Heart right ventricle (tissue), 16 donors: ENCODE results near the gene ADK. TPM values are rescaled to one million over a fixed set of nuclear protein-coding genes. Genes with fewer than 3 reads are reported as not detected.

ENCODE experiments used
- ATAC-seq, 8 donors: fragments of 200-7000 bp; cut with Tn5 transposase; one replicate each; pipeline ENCODE4 v1.9.1; 2020; ENCODE audit warnings: mild to moderate bottlenecking in 8 of 8, moderate library complexity in 8 of 8, moderate number of reproducible peaks in 1 of 8
- DNase-seq, 2 donors: peaks; one replicate each; pipeline ENCODE4 v3.0.0-alpha.2; 2020
- H3K27ac ChIP-seq, 10 donors: fragments of 200-600 bp; sonication (generic) in 2 of 10; one replicate each; pipeline versions ENCODE4 v1.5.0 to v1.8.0; 2020 to 2022; ENCODE audit warnings: mild to moderate bottlenecking in 3 of 10
- H3K27me3 ChIP-seq, 7 donors: fragments of 200-600 bp; one replicate each; pipeline ENCODE4 v1.8.0; 2021 to 2022; ENCODE audit warnings: mild to moderate bottlenecking in 2 of 7
- H3K36me3 ChIP-seq, 9 donors: fragments of 200-600 bp; sonication (generic) in 1 of 9; one replicate each; pipeline versions ENCODE4 v1.5.0 to v1.8.0; 2020 to 2022; ENCODE audit warnings: mild to moderate bottlenecking in 2 of 9
- H3K4me1 ChIP-seq, 9 donors: fragments of 200-600 bp; sonication (generic) in 1 of 9; one replicate each; pipeline versions ENCODE4 v1.5.0 to v1.8.0; 2020 to 2022; ENCODE audit warnings: mild to moderate bottlenecking in 4 of 9
- H3K4me3 ChIP-seq, 10 donors: fragments of 200-600 bp; sonication (generic) in 2 of 10; one replicate each; pipeline versions ENCODE4 v1.5.0 to v1.8.0; 2020 to 2022; ENCODE audit warnings: mild to moderate bottlenecking in 7 of 10, moderate library complexity in 2 of 10
- H3K9me3 ChIP-seq, 11 donors: fragments of 200-600 bp in 10 of 11; sonication (generic) in 2 of 11; one replicate each; pipeline versions ENCODE4 v1.5.0 to v1.8.0; 2013 to 2022; ENCODE audit warnings: mild to moderate bottlenecking in 2 of 11, control low read depth in 1 of 11, moderate library complexity in 1 of 11
- WGBS, 2 donors: extraction: QIAGEN DNeasy Blood & Tissue Kit; methylation state at CpG; one replicate each; pipeline ENCODE4 v1.1.7; 2013; ENCODE audit warnings: inconsistent platforms in 1 of 2; 5-methylcytosine and 5-hydroxymethylcytosine counted together
- intact Hi-C, 10 donors: fragments of 100-400 bp; cut with DNase I; formaldehyde crosslinking; loops; one replicate each; pipeline versions ENCODE4 v1.11.1 to v1.14.2; 2022
- polyA plus RNA-seq, 2 donors: library from polyadenylated mRNA; stranded (reverse); fragments of 200-250 nt; gene quantifications; one replicate each; pipeline ENCODE4 v1.2.3, GENCODE V29; 2013
- total RNA-seq, 10 donors: library from RNA; stranded (reverse); fragmentation: NEBNext Ultra II Directional in 3 of 10; extraction: Animal tissue kit (Norgen Biotek cat#: 25700) in 3 of 10; gene quantifications; one replicate each; pipeline versions ENCODE4 v1.2.1 to v1.2.4, GENCODE V29; 2021 to 2023
- TF ChIP-seq, protein P1 (sequence below), 9 donors: fragments of 200-600 bp; sonication (generic) in 2 of 9; IDR thresholded peaks; one replicate each; pipeline versions ENCODE4 v1.5.0 to v1.8.0; 2021 to 2022; ENCODE audit warnings: antibody characterized with exemption in 9 of 9, mild to moderate bottlenecking in 5 of 9, moderate library complexity in 1 of 9
- donor health status: Arrhythmogenic right ventricular cardiomyopathy.
- donor health status: ischemic (EF 13 %, LVEDD 7.1; RV severe dilation, severe dysfunction).
- donor health status: healthy with polysubstance abuse.
- donor health status: DM: no; HTN: yes; CAD: no.
- donor health status: DM: no; HTN: no; CAD: no.
- donor health status: ischemic (EF 25% LVEDD 6.9; RV normal size, moderate dysfunction).
- donor health status: ischemic (EF 25% LVEDD 5.7; RV mildly dilated, moderate dysfunction).
- donor health status: healthy.
- donor health status: DM: yes; HTN: yes; CAD: no.
- donor health status: Ischemic cardiomyopathy.
- donor health status: ischemic (EF 35%, LVEDD 5.7; RV mildly dilated, moderate dysfunction).
- donor health status: nonischemic (EF 11% LVEDD 7.7; RV severe dilation, severe dysfunction).
- donor health status: DM: yes; HTN: yes; CAD: no.
- donor health status: PGD.
- donor health status: ischemic (EF 29% LVEDD 5.4; RV normal size, mild dysfunction).
- donor health status: nonischemic (EF 23%, LVEDD 6.1; RV moderate dilation, normal function).

The ADK gene
- total and polyA plus RNA-seq, 12 donors = 13.0 to 50.0 (median 39.1) TPM

DNA sequence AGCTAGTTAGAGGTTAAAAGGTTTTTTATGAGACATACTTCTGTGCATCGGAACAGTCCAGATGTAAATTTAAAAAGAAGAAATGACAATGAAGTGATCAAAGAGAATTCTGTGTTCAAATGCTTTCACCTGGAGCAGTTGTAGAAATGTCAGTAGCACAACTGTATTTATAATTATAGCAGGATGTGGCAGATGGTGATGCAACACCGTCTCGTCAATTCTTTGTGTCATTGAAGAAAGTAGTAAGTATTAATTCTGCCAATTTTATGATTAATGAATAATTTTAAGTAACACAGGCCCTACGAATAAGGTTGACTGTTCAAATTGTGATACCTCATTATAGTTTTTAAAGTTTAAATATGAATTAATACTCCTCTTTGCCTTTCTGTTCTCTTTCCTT is 171.1 kb downstream of the ADK start:
- H3K27me3 ChIP-seq = no peaks in the 10 kb centered on the region
- ATAC-seq = no peak
- H3K4me1 ChIP-seq = no peaks in the 10 kb centered on the region
- no peaks in the 10 kb centered on the region for H3K36me3 ChIP-seq
- intact Hi-C loops = no loop called here
- DNase-seq = no peak
- WGBS, 2 donors = 86 to 92% methylated on average over 4 of the region's 4 CpGs
- no peak overlapping the region for H3K4me3 ChIP-seq
- no peak overlapping the region for H3K27ac ChIP-seq
- TF ChIP-seq, protein P1, sequence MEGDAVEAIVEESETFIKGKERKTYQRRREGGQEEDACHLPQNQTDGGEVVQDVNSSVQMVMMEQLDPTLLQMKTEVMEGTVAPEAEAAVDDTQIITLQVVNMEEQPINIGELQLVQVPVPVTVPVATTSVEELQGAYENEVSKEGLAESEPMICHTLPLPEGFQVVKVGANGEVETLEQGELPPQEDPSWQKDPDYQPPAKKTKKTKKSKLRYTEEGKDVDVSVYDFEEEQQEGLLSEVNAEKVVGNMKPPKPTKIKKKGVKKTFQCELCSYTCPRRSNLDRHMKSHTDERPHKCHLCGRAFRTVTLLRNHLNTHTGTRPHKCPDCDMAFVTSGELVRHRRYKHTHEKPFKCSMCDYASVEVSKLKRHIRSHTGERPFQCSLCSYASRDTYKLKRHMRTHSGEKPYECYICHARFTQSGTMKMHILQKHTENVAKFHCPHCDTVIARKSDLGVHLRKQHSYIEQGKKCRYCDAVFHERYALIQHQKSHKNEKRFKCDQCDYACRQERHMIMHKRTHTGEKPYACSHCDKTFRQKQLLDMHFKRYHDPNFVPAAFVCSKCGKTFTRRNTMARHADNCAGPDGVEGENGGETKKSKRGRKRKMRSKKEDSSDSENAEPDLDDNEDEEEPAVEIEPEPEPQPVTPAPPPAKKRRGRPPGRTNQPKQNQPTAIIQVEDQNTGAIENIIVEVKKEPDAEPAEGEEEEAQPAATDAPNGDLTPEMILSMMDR (IDR thresholded peaks at IDR 0.05) = no peak
- peaks cover 0 to 26% (median 8%) of the 10 kb centered on the region in 11 donors for H3K9me3 ChIP-seq

DNA sequence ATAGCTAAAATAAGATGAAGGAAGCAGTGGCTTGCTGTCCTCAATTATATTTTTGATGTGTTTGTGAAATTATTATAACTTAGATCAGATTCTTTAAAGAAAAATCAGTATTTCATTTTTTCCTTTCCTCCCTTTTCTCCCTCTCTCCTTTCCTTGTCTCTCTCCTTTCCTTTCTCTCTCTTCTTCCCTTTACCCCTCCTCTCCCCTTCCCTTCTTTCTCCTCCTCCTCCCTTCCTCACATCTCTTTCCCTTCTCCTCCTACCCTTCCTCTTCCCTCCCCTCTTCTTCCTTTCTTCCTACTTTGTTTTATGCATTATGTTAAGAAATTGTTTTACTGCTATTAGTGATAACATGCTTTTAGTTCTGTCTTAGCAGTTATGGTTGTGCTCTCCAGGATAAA is 171.5 kb downstream of the ADK start:
- Histone ChIP-seq H3K27ac (no peak overlapping the region), H3K4me3 (no peak overlapping the region), H3K9me3 (peaks cover 0 to 26% (median 8%) of the 10 kb centered on the region in 11 donors), H3K27me3 (no peaks in the 10 kb centered on the region), H3K36me3 (no peaks in the 10 kb centered on the region), H3K4me1 (no peaks in the 10 kb centered on the region)
- ATAC-seq (no peak), DNase-seq (no peak)
- intact Hi-C loops = no loop called here
- TF ChIP-seq, protein P1 (IDR thresholded peaks at IDR 0.05) = no peak

DNA sequence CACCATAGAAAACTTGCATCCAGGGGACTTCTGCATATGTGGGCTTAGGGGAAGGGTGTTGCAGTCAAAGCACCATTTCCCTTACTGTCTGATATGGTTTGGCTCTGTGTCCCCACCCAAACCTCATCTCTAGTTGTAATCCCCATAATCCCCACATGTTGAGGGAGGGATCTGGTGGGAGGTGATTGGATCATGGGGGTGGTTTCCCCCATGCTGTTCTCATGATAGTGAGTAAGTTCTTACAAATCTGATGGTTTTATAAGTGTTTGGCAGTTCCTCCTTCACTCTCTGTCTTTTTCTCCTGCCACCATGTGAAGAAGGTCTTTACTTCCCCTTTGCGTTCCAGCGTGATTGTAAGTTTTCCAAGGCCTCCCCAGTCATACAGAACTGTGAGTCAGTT is 177.4 kb downstream of the ADK start:
- no peak overlapping the region for H3K27ac ChIP-seq
- TF ChIP-seq, protein P1 (IDR thresholded peaks at IDR 0.05) = no peak
- no peaks in the 10 kb centered on the region for H3K9me3 ChIP-seq
- ATAC-seq (no peak), DNase-seq (no peak)
- peaks cover 0 to 6% (median 0%) of the 10 kb centered on the region in 9 donors for H3K36me3 ChIP-seq
- intact Hi-C loops = no loop called here
- H3K4me3 ChIP-seq = no peak overlapping the region
- 95 to 98% methylated on average over 2 of the region's 2 CpGs for WGBS, 2 donors
- H3K27me3 ChIP-seq = no peaks in the 10 kb centered on the region
- peaks cover 0 to 4% (median 0%) of the 10 kb centered on the region in 9 donors for H3K4me1 ChIP-seq

DNA sequence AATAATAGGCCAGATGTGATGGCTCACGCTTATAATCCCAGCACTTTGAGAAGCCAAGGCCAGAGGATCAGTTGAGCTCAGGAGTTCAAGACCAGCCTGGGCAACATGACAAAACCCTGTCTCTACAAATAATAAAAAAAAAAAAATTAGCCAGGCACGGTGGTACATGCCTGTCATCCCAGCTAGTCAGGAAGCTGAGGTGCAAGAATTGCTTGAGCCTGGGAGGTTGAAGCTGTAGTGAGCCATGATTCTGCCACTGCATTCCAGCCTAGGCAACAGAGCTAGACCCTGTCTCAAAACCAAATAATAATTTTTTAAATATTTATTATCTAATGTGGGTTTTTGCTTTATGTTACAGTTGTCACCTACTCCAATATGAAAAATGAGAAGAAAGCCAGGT is 178.9 kb downstream of the ADK start:
- peaks cover 0 to 9% (median 0%) of the 10 kb centered on the region in 11 donors for H3K9me3 ChIP-seq
- 75 to 78% methylated on average over 2 of the region's 2 CpGs for WGBS, 2 donors
- H3K4me3 ChIP-seq = no peak overlapping the region
- DNase-seq (no peak), ATAC-seq (no peak)
- H3K4me1 ChIP-seq = peaks cover 0 to 4% (median 0%) of the 10 kb centered on the region in 9 donors
- TF ChIP-seq, protein P1 (IDR thresholded peaks at IDR 0.05) = no peak
- intact Hi-C loops = no loop called here
- H3K27me3 ChIP-seq = no peaks in the 10 kb centered on the region
- H3K27ac ChIP-seq = no peak overlapping the region
- H3K36me3 ChIP-seq = peaks cover 0 to 6% (median 0%) of the 10 kb centered on the region in 9 donors
